Measurements from ENCODE around the gene SP4.

DNA sequence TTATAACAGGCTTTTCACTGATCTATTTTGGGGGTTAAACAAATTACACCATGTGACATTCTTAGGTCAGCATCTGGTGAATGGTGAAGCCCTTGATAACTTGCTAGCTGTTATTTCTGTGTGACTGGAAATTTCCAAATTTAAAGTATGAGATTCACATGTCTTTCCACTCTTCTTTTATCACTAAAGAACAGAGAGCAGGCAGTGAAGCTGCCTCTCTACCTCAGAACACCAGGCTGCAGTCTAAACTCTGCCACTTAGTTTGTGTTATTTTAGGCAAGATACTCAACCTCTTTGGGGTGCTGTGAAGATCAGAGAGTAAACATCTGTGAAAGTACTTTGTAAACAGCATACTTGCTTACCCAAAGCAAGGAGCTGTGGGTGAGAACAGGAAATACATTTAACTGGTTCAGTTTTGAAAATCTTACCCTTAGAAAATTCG, 15.5 kb upstream of the SP4 start:
- no peak for TF ChIP-seq POLR2A (IDR thresholded peaks at IDR 0.05; ENCODE audit: low read length)
- no peak for TF ChIP-seq GATA1 (IDR thresholded peaks at IDR 0.05; ENCODE audit: low read depth, low read length)
